DOHH2 (cell line): Measurements from ENCODE around the gene CCDC112.
A peak's percentile ranks its signal among the peaks of the same experiment; 100 is the strongest.

Experiments used
- H3F3A ChIP-seq: fragments of 200-600 bp; sonication (generic), shearing (Covaris generic); 2 replicates; pipeline ENCODE4 v1.6.0; 2016; ENCODE audit warnings: antibody characterized with exemption, mild to moderate bottlenecking; ENCODE audit not compliant: control insufficient read depth, insufficient read depth
- H3K27ac ChIP-seq: fragments of 200-600 bp; sonication (generic); 2 replicates; pipeline ENCODE4 v1.5.1; 2014; ENCODE audit warnings: low read depth, mild to moderate bottlenecking, low read length, moderate library complexity
- H3K27me3 ChIP-seq: fragments of 200-600 bp; sonication (generic); 2 replicates; pipeline ENCODE4 v1.6.1; 2014; ENCODE audit warnings: mild to moderate bottlenecking, low read length, mixed read lengths; ENCODE audit not compliant: control insufficient read depth
- H3K36me3 ChIP-seq: fragments of 200-600 bp; sonication (generic); 2 replicates; pipeline ENCODE4 v1.6.1; 2014; ENCODE audit warnings: mild to moderate bottlenecking, low read length, moderate library complexity, mixed read lengths; ENCODE audit not compliant: control insufficient read depth
- H3K4me1 ChIP-seq: fragments of 200-600 bp; sonication (generic); 2 replicates; pipeline ENCODE4 v1.6.1; 2014; ENCODE audit warnings: mild to moderate bottlenecking, low read length, mixed read lengths; ENCODE audit not compliant: control insufficient read depth
- H3K4me2 ChIP-seq: fragments of 200-600 bp; sonication (generic); 2 replicates; pipeline ENCODE4 v1.6.0; 2014; ENCODE audit warnings: mild to moderate bottlenecking, low read length, moderate library complexity
- H3K4me3 ChIP-seq: fragments of 200-600 bp; sonication (generic); 2 replicates; pipeline ENCODE4 v1.5.1; 2014; ENCODE audit warnings: mild to moderate bottlenecking, low read length, mixed read lengths
- H3K79me2 ChIP-seq: fragments of 200-600 bp; sonication (generic); 2 replicates; pipeline ENCODE4 v1.6.1; 2014; ENCODE audit warnings: mild to moderate bottlenecking, low read length, mixed read lengths; ENCODE audit not compliant: control insufficient read depth
- H3K9me2 ChIP-seq: fragments of 200-600 bp; sonication (generic); replicated peaks from 2 replicates; pipeline ENCODE4 v1.6.1; 2014; ENCODE audit warnings: mild to moderate bottlenecking, low read length, mixed read lengths; ENCODE audit not compliant: control insufficient read depth
- H3K9me3 ChIP-seq: fragments of 200-600 bp; sonication (generic); 2 replicates; pipeline ENCODE4 v1.6.1; 2014; ENCODE audit warnings: antibody characterized with exemption, low read length, mixed read lengths; ENCODE audit not compliant: control insufficient read depth, insufficient read depth
- H4K20me1 ChIP-seq: fragments of 200-600 bp; sonication (generic); 2 replicates; pipeline ENCODE4 v1.6.0; 2014; ENCODE audit warnings: low read depth, mild to moderate bottlenecking, antibody characterized with exemption, low read length, moderate library complexity; ENCODE audit not compliant: control insufficient read depth, insufficient read depth
- CTCF ChIP-seq: fragments of 200-600 bp; sonication (generic); IDR thresholded peaks from one replicate; pipeline ENCODE4 v1.5.1; 2014; ENCODE audit warnings: antibody characterized with exemption, mild to moderate bottlenecking, low read depth, low read length; ENCODE audit not compliant: poor library complexity, severe bottlenecking
- EZH2phosphoT487 ChIP-seq: fragments of 200-600 bp; sonication (generic); IDR thresholded peaks from 2 replicates; pipeline ENCODE4 v1.6.1; 2017; ENCODE audit warnings: borderline replicate concordance, mild to moderate bottlenecking, antibody characterized with exemption, low read length, moderate library complexity, mixed read lengths

The CCDC112 gene

GRCh38 chr5:115263078-115263380 lies 33.4 kb downstream of the CCDC112 start:
- Histone ChIP-seq H3K79me2 (peaks cover 46% of the 10 kb centered on the region), H3K36me3 (peaks cover 8% of the 10 kb centered on the region; the same call in 1 of the 2 replicates), H3K27ac (peak overlapping the region; percentile 67), H3K4me2 (peak overlapping the region; percentile 73), H4K20me1 (no peaks in the 10 kb centered on the region), H3K4me3 (peak overlapping the region; percentile 77), H3K9me3 (no peaks in the 10 kb centered on the region), H3F3A (peaks cover 5% of the 10 kb centered on the region; the same call in 1 of the 2 replicates), H3K9me2 (no peaks in the 10 kb centered on the region), H3K4me1 (peaks cover 24% of the 10 kb centered on the region), H3K27me3 (no peaks in the 10 kb centered on the region)
- TF ChIP-seq EZH2phosphoT487 (no peak), CTCF (no peak)

- Histone ChIP-seq H3K4me1 (peaks cover 24% of the 10 kb centered on the region), H3K9me2 (no peaks in the 10 kb centered on the region), H3K36me3 (peaks cover 8% of the 10 kb centered on the region; the same call in 1 of the 2 replicates), H3K79me2 (peaks cover 51% of the 10 kb centered on the region), H3K9me3 (no peaks in the 10 kb centered on the region), H3F3A (peaks cover 5% of the 10 kb centered on the region; the same call in 1 of the 2 replicates), H3K4me2 (peak within 1 kb of the TSS; percentile 73), H3K27ac (peak within 1 kb of the TSS; percentile 67), H3K27me3 (no peaks in the 10 kb centered on the region), H4K20me1 (no peaks in the 10 kb centered on the region), H3K4me3 (peak within 1 kb of the TSS; percentile 77)
- no peak for TF ChIP-seq CTCF
- TF ChIP-seq EZH2phosphoT487: no peak
Measured at GRCh38 chr5:115262321-115263077, 34.0 kb downstream of the CCDC112 start, which contains the start of gene PGGT1B. PGGT1B (minus strand) TSS chr5:115262877; CDS start chr5:115262851, 26 bp downstream.

GRCh38 chr5:115262011-115262320 lies 34.5 kb downstream of the CCDC112 start:
- Histone ChIP-seq H3K4me2 (peak overlapping the region; percentile 73), H3K4me1 (peaks cover 24% of the 10 kb centered on the region), H3K27ac (peak overlapping the region; percentile 67), H3K79me2 (peaks cover 55% of the 10 kb centered on the region), H3K9me3 (no peaks in the 10 kb centered on the region), H3F3A (peaks cover under 1% of the 10 kb centered on the region; the same call in 1 of the 2 replicates), H3K27me3 (no peaks in the 10 kb centered on the region), H3K4me3 (peak overlapping the region; percentile 77), H4K20me1 (no peaks in the 10 kb centered on the region), H3K36me3 (peaks cover 8% of the 10 kb centered on the region; the same call in 1 of the 2 replicates), H3K9me2 (no peaks in the 10 kb centered on the region)
- TF ChIP-seq EZH2phosphoT487 (no peak), CTCF (no peak)
